H1 (cell line): Measurements from ENCODE around the gene TPO. TPM values are rescaled to one million over a fixed set of nuclear protein-coding genes. Genes with fewer than 3 reads are reported as not detected.

Experiments used
- KDM1A ChIP-seq: fragments of 200-600, 300-600 bp; sonication (generic); IDR thresholded peaks from 2 replicates; pipeline ENCODE4 v1.7.1; 2016; ENCODE audit warnings: mild to moderate bottlenecking, low read length, borderline replicate concordance
- polyA plus RNA-seq, 7 experiments: library from polyadenylated mRNA; depleted of rRNA in 3 of 7; stranded (reverse) in 5 of 7; unstranded in 2 of 7; fragments of >200 nt in 5 of 7; fragments of 200-250 nt in 2 of 7; gene quantifications; 1 replicate in 5 of 7; 2 replicates in 1 of 7; 4 replicates in 1 of 7; pipeline versions ENCODE4 v1.2.1 to v1.2.3, GENCODE V29; 2011 to 2013; ENCODE audit warnings: missing spikeins in 2 of 7, mixed read lengths in 2 of 7
- total RNA-seq: library from RNA; stranded (reverse); fragmentation: NEBNext Ultra II Directional; extraction: Animal tissue kit (Norgen Biotek cat#: 25700); gene quantifications from 2 replicates; pipeline ENCODE4 v1.2.1, GENCODE V29; 2021

Gene TPO
- total and polyA plus RNA-seq, 2 of the 8 experiments (the other 6 are each of a cell fraction or from before 2014, with no cell fraction given) = not detected

DNA sequence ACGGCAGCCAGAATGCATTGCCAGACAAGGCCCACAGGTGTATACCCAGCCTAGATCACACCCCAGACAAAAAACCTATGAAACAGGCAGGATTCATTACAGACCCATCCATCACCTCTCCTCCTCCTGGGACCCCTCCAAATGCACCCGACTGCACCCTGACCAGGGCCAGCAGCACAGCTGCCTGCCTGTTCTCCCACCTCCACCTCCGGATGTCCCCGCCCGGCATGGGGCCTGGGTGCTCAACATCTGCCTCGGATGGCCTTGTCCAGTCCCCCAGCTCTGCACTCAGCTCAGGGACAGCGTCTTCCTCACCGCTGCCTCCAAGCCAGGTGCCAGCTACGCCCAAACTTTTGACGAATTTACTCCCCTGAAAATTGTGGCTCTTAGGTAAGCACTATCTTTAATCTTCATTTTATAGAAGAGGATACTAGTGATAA, 91.1 kb downstream of the TPO start (continued):
- TF ChIP-seq KDM1A = no peak
